Erythroblast (primary cell): Measurements from ENCODE around the gene TAOK3.
"Not testable (repeated sequence)": the region's sequence is repeated elsewhere in the genome, so short reads cannot be mapped to it uniquely, and the experiment has no call there.

Experiments used
- DNase-seq, 2 experiments: peaks; one replicate each; lab custom pipeline; 2025; lab: John Stamatoyannopoulos, UW
- GATA1 ChIP-seq: IDR thresholded peaks from 2 replicates; pipeline ENCODE4 v1.6.1; 2011; ENCODE audit warnings: low read depth, mild to moderate bottlenecking, control low read depth, low read length, moderate library complexity
- POLR2A ChIP-seq: IDR thresholded peaks from 2 replicates; pipeline ENCODE4 v1.6.1; 2011; ENCODE audit warnings: mild to moderate bottlenecking, low read length

Gene TAOK3

GRCh38 chr12:118274066-118274465 is 98.6 kb downstream of the TAOK3 start:
- TF ChIP-seq POLR2A (no peak), GATA1 (no peak)
- DNase-seq: no peak

GRCh38 chr12:118271770-118272417 is 100.8 kb downstream of the TAOK3 start:
- TF ChIP-seq GATA1 (no peak), POLR2A (no peak)
- DNase-seq: no peak

- DNase-seq: no peak
- TF ChIP-seq POLR2A (no peak), GATA1 (no peak)
These were observed 101.5 kb downstream of the TAOK3 start for GRCh38 chr12:118271183-118271582.

- TF ChIP-seq POLR2A (no peak), GATA1 (no peak)
- no peak for DNase-seq
These were observed 102.9 kb downstream of the TAOK3 start for GRCh38 chr12:118269806-118270205.

GRCh38 chr12:118259079-118259478 is 113.6 kb downstream of the TAOK3 start:
- TF ChIP-seq POLR2A (no peak), GATA1 (no peak)
- no peak for DNase-seq

- TF ChIP-seq GATA1: no peak
- TF ChIP-seq POLR2A: no peak
These were observed 116.4 kb downstream of the TAOK3 start for GRCh38 chr12:118256352-118256751.

GRCh38 chr12:118249547-118249946 is 123.2 kb downstream of the TAOK3 start:
- no peak for DNase-seq
- TF ChIP-seq POLR2A (no peak), GATA1 (no peak)

More at GRCh38 chr12:118256352-118256751, 116.4 kb downstream of the TAOK3 start:
- no peak for DNase-seq

GRCh38 chr12:118245886-118246285 is 126.8 kb downstream of the TAOK3 start:
- not testable (repeated sequence) for DNase-seq

- no peak for TF ChIP-seq POLR2A
- TF ChIP-seq GATA1: no peak
- DNase-seq: no peak
These were observed 133.8 kb downstream of the TAOK3 start for GRCh38 chr12:118238888-118239287.

GRCh38 chr12:118237908-118238307 is 134.8 kb downstream of the TAOK3 start:
- TF ChIP-seq POLR2A: no peak
- TF ChIP-seq GATA1: no peak
- DNase-seq: no peak

GRCh38 chr12:118237052-118237665 is 135.5 kb downstream of the TAOK3 start:
- no peak for TF ChIP-seq POLR2A
- no peak for TF ChIP-seq GATA1
- DNase-seq: no peak

GRCh38 chr12:118220702-118221101 is 152.0 kb downstream of the TAOK3 start:
- DNase-seq: no peak

GRCh38 chr12:118219772-118220171 is 152.9 kb downstream of the TAOK3 start:
- TF ChIP-seq POLR2A: no peak
- no peak for TF ChIP-seq GATA1
- no peak for DNase-seq

More at GRCh38 chr12:118220702-118221101, 152.0 kb downstream of the TAOK3 start:
- no peak for TF ChIP-seq GATA1
- no peak for TF ChIP-seq POLR2A

- DNase-seq: no peak
- no peak for TF ChIP-seq GATA1
- TF ChIP-seq POLR2A: no peak
These were observed 153.6 kb downstream of the TAOK3 start for GRCh38 chr12:118219106-118219505.

GRCh38 chr12:118213452-118213851 is 159.3 kb downstream of the TAOK3 start:
- no peak for DNase-seq
- TF ChIP-seq POLR2A: no peak
- no peak for TF ChIP-seq GATA1
